GM19099 (cell line): Measurements from ENCODE around the gene PLXNA4.

Source experiments
- POLR2A ChIP-seq: IDR thresholded peaks from 3 replicates; pipeline ENCODE4 v1.6.1; 2011; ENCODE audit warnings: low read depth; ENCODE audit not compliant: insufficient read length; ENCODE audit errors: extremely low read depth

PLXNA4 gene

DNA sequence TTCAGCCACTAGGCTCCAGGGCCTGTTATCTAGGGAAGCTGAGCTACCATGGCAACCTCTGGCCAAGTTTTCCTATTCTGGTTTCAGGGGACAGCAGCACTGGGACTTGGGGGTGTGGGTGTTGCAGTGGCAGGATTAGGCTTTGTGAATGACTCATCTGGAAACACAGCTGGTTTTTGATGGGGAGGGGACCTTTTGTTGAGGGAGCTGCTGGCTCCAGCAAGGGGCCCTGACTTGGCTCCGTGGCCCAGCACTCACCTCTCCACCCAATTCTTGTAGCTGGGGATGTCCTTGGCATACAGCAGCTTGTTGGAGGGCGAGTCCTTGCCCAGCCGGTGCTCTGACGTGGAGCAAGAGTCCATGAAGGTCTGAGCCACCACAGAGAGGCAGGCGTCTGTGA is 435.9 kb downstream of the PLXNA4 start:
- TF ChIP-seq POLR2A, result no peak

GRCh38 chr7:132138817-132139216 is 437.5 kb downstream of the PLXNA4 start:
- no peak for TF ChIP-seq POLR2A

- no peak for TF ChIP-seq POLR2A
Measured at GRCh38 chr7:132137681-132138080, 438.6 kb downstream of the PLXNA4 start.

- no peak for TF ChIP-seq POLR2A
Measured at GRCh38 chr7:132135746-132136385, 440.4 kb downstream of the PLXNA4 start.

- TF ChIP-seq POLR2A, result no peak
Measured at GRCh38 chr7:132134814-132135445, 441.3 kb downstream of the PLXNA4 start.

- no peak for TF ChIP-seq POLR2A
Measured at GRCh38 chr7:132133501-132133900, 442.8 kb downstream of the PLXNA4 start.

GRCh38 chr7:132131196-132131595 is 445.1 kb downstream of the PLXNA4 start:
- no peak for TF ChIP-seq POLR2A

GRCh38 chr7:132130497-132130896 is 445.8 kb downstream of the PLXNA4 start:
- TF ChIP-seq POLR2A, result no peak

GRCh38 chr7:132125872-132126595 is 450.2 kb downstream of the PLXNA4 start:
- TF ChIP-seq POLR2A, result no peak

DNA sequence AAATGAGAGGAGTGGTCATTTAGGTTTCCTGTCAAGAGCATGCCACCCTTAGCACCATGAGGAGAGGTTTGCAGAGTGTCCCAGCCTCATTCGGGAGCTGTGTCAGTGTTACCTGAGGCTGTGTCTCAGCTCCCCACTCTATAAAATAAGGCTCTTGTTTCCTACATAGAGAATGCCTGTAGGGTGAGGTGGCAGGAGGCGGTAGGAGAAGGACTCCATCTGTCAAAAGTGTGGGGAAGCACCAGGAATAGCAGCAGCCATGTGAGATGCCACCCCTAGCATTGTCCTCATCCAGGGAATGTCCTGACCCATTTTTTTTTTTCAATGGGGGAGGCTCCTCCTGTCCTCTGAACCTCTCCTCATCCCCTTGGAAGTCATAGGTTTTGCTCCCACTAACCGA is 451.2 kb downstream of the PLXNA4 start:
- TF ChIP-seq POLR2A, result no peak

DNA sequence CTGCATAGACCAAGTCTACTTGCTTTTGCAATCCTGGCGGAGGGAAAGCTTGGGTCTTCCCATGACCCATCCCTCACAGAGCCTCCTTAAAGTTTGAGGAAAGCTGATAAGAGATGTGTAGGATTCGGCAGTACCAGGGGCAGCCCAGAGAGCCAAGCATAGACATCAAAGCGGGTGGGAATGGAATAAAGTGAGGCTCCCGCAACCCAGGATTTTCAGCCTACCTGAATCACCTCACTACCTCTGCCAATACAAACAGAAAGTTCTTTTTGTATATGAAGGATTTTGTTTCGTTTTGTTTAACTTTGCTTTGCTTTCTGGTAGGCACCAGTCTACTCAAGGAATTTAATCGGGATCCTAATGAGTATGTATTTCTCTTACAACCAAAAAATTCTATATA is 451.7 kb downstream of the PLXNA4 start:
- TF ChIP-seq POLR2A, result no peak

DNA sequence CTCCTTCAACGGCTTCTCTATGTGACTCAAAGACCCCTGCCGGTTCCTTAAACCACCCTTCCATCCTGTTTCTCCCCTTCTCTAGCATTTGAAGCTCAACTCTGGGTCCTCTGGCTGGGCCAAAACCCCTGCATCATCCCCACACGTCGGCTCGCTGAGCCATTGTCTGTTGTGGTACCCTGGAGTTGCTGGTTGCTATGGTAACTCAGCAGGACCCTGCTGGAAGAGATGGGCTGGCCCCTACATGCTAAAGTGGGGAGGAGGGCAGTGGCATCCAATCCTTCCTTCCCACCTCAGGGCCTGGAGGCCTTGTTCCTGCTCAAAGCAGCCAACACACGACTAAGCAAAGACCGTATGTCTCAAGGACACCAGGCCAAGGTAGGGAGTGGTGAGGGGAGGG is 452.5 kb downstream of the PLXNA4 start:
- TF ChIP-seq POLR2A, result no peak

DNA sequence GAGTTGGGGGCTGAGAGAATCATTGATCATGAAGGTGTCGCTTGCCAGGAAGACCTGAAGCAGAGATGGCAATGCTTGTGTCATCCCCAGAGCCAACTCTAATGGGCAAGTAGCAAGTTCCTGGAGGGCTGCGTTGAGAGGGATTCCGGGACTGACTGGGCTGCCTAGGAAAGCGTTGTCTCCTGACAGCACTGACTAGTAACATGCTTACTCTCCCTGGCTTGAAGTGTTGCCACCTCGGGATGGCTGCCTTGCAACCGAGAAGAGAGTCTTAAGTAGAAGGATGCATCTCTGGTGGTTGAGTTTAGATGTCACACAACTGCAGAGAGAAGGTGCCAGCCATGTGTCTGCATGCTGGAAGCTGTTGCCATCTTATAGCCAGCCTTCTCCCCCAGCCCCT is 453.4 kb downstream of the PLXNA4 start:
- no peak for TF ChIP-seq POLR2A

- no peak for TF ChIP-seq POLR2A
Measured at GRCh38 chr7:132121987-132122386, 454.3 kb downstream of the PLXNA4 start.

DNA sequence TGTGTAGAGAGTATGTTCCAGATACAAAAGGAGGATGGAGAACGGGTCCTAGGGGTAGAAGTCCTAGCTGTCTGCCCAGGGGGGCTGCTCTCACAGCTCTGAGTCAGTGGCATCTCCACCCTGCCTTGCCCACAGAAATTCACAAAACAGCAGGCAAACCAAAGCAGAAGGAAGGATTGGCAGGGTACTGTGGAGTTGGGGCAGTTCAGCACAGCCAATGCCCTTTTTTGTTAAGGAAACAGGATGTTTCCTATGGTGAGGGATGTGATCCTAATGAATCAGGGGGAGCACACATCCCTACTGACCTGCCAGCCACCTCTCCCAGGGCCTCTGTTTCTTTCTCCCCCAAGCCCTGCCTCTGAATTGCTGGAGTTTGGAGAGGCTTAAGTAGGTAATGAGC is 457.6 kb downstream of the PLXNA4 start:
- no peak for TF ChIP-seq POLR2A

DNA sequence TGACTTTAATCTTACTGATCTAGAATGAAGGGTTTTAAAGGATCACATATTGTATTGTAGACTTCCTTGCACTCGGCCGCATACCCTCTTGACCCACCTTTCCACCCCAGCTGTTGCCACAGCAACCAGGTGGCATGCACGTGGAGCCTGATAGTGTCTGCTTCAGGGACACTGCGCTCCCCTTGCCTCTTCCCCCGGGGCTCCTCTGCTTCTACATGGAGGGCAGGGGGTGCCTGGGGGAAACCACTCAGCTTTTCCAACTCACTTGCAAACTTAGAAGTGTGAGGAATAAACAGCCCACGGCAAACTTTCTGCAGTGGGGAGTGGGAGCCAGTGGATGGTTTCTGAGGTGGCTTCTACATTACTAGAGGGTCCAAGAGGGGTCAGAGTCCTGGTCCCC is 458.6 kb downstream of the PLXNA4 start:
- TF ChIP-seq POLR2A, result no peak
